Thyroid gland (tissue), 4 donors: ENCODE results near the gene KCMF1.

Experiments
- POLR2A ChIP-seq, 2 donors: fragments of 450-650 bp; IDR thresholded peaks; one replicate each; pipeline ENCODE4 v1.6.1; 2017; ENCODE audit warnings: antibody characterized with exemption in 2 of 2, mild to moderate bottlenecking in 2 of 2, moderate library complexity in 1 of 2
- TF ChIP-seq, protein P1 (sequence below), 6 experiments: fragments of 200-600 bp in 3 of 6; fragments of 450-650 bp in 3 of 6; sonication (generic) in 3 of 6; IDR thresholded peaks; one replicate each; pipeline ENCODE4 v1.5.1; 2016 to 2019; ENCODE audit warnings: antibody characterized with exemption in 6 of 6, mild to moderate bottlenecking in 2 of 6, inconsistent platforms in 1 of 6, moderate library complexity in 1 of 6

DNA sequence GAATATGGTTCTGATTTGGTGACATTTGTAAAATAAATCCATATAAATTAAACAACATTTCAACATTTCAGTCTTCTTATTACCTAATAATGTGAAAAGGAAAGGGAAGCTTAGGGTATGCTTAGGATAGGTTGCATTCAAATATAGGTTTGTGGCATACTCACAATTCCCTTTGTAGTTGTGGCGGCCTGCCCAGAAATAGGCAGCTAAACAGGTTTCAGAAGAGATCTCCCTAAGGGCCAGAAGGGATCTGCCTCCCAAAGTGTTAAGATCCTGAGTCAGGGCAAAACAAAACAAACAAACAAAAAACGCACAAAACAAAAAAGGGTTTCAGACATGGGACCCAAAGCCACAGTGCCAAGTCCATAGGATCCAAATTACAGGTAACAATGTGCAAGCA lies 120.9 kb downstream of the KCMF1 start:
- TF ChIP-seq, protein P1, sequence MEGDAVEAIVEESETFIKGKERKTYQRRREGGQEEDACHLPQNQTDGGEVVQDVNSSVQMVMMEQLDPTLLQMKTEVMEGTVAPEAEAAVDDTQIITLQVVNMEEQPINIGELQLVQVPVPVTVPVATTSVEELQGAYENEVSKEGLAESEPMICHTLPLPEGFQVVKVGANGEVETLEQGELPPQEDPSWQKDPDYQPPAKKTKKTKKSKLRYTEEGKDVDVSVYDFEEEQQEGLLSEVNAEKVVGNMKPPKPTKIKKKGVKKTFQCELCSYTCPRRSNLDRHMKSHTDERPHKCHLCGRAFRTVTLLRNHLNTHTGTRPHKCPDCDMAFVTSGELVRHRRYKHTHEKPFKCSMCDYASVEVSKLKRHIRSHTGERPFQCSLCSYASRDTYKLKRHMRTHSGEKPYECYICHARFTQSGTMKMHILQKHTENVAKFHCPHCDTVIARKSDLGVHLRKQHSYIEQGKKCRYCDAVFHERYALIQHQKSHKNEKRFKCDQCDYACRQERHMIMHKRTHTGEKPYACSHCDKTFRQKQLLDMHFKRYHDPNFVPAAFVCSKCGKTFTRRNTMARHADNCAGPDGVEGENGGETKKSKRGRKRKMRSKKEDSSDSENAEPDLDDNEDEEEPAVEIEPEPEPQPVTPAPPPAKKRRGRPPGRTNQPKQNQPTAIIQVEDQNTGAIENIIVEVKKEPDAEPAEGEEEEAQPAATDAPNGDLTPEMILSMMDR (IDR thresholded peaks at IDR 0.05), result no peak
- TF ChIP-seq POLR2A (IDR thresholded peaks at IDR 0.05), result no peak
